Measurements from ENCODE around the gene SPTBN2.

- TF ChIP-seq CREB1 (CRISPR knock-in tag; IDR thresholded peaks at IDR 0.05) (no peak), CTCF (IDR thresholded peaks at IDR 0.05) (no peak), ATF3 (CRISPR knock-in tag; conservative IDR thresholded peaks at IDR 0.05) (no peak), RORB (CRISPR knock-in tag; IDR thresholded peaks at IDR 0.05) (no peak), IRF1 (CRISPR knock-in tag; IDR thresholded peaks at IDR 0.05) (no peak), IRF2 (CRISPR knock-in tag; IDR thresholded peaks at IDR 0.05; ENCODE audit: borderline replicate concordance, low read depth) (no peak), CREM (CRISPR knock-in tag; IDR thresholded peaks at IDR 0.05) (no peak)
Measured at GRCh38 chr11:66691311-66691980, 37.6 kb downstream of the SPTBN2 start.

Measured in WTC11 (cell line).